ENCODE results near the gene C2CD4B. TPM values are rescaled to one million over a fixed set of nuclear protein-coding genes. Genes with fewer than 3 reads are reported as not detected.
A peak's percentile ranks its signal among the peaks of the same experiment; 100 is the strongest.

C2CD4B gene
- total RNA-seq, 1 experiment from 2014 or later, result 0.50 TPM

GRCh38 chr15:62164014-62164395, 1.1 kb downstream of the C2CD4B start:
- ChIA-PET POLR2A (no interaction called here), CTCF (interaction anchor here (0.7 kb wide), 1 partner anchor 34 kb away, joined by 3 read pairs; no protein-coding TSS in a partner anchor)
- Mint-ChIP-seq H3K27ac (ENCODE audit: unreplicated experiment) (no peak overlapping the region), H3K36me3 (ENCODE audit: insufficient read depth, unreplicated experiment) (peaks cover 11% of the 10 kb centered on the region), H3K27me3 (ENCODE audit: insufficient read depth, unreplicated experiment) (peaks cover 40% of the 10 kb centered on the region), H3K9me3 (ENCODE audit: unreplicated experiment) (no peaks in the 10 kb centered on the region), H3K4me1 (ENCODE audit: low read depth, unreplicated experiment) (peaks cover 10% of the 10 kb centered on the region), H3K4me3 (ENCODE audit: unreplicated experiment) (peak overlapping the region; percentile 38)
- H3K36me3 ChIP-seq (ENCODE audit: control insufficient read depth, insufficient read depth, low read length), result no peaks in the 10 kb centered on the region
- no peaks in the 10 kb centered on the region for H3K4me1 ChIP-seq
- H3K9me3 ChIP-seq, result no peaks in the 10 kb centered on the region
- no peaks in the 10 kb centered on the region; the same call in 1 of the 2 replicates for H3K27me3 ChIP-seq (replicated peaks; ENCODE audit: control insufficient read depth, insufficient read depth, low read length)
- DNase-seq, result peak in 1 of 2 experiments; percentile 10
- no TSS peak for BruUV-seq (replicated peaks)
- no peak for TF ChIP-seq CTCF (IDR thresholded peaks at IDR 0.05; ENCODE audit: insufficient read depth in 1 of 2, low read depth in 1 of 2, low read length in 1 of 2, severe bottlenecking in 1 of 2, unreplicated experiment in 1 of 2)
- intact Hi-C loops (cut with micrococcal nuclease; ENCODE audit: unreplicated experiment), result no loop called here
- peak overlapping the region; percentile 35 for H3K4me3 ChIP-seq (ENCODE audit: low read depth, low read length)

- POLR2A ChIA-PET, result no interaction called here
- H3K27me3 Mint-ChIP-seq (ENCODE audit: insufficient read depth, unreplicated experiment), result peaks cover 44% of the 10 kb centered on the region
- intact Hi-C loops (cut with micrococcal nuclease; ENCODE audit: unreplicated experiment), result no loop called here
- peak overlapping the region; percentile 38 for H3K4me3 Mint-ChIP-seq (ENCODE audit: unreplicated experiment)
- BruUV-seq (replicated peaks), result TSS peak; percentile 32
- H3K4me1 ChIP-seq, result no peaks in the 10 kb centered on the region
- no peak for TF ChIP-seq CTCF (IDR thresholded peaks at IDR 0.05; ENCODE audit: insufficient read depth in 1 of 2, low read depth in 1 of 2, low read length in 1 of 2, severe bottlenecking in 1 of 2, unreplicated experiment in 1 of 2)
- CTCF ChIA-PET, result no interaction called here
- no peaks in the 10 kb centered on the region for H3K36me3 ChIP-seq (ENCODE audit: control insufficient read depth, insufficient read depth, low read length)
- H3K36me3 Mint-ChIP-seq (ENCODE audit: insufficient read depth, unreplicated experiment), result peaks cover 11% of the 10 kb centered on the region
- peak overlapping the region; percentile 35 for H3K4me3 ChIP-seq (ENCODE audit: low read depth, low read length)
- H3K27ac Mint-ChIP-seq (ENCODE audit: unreplicated experiment), result no peak overlapping the region
- H3K4me1 Mint-ChIP-seq (ENCODE audit: low read depth, unreplicated experiment), result peaks cover 10% of the 10 kb centered on the region
- H3K9me3 Mint-ChIP-seq (ENCODE audit: unreplicated experiment), result peaks cover 1% of the 10 kb centered on the region
- H3K9me3 ChIP-seq, result no peaks in the 10 kb centered on the region
- peak in 1 of 2 experiments; percentile 5 for DNase-seq
- H3K27me3 ChIP-seq (replicated peaks; ENCODE audit: control insufficient read depth, insufficient read depth, low read length), result no peaks in the 10 kb centered on the region; the same call in 1 of the 2 replicates
These were observed 1.6 kb downstream of the C2CD4B start for GRCh38 chr15:62163397-62164013.

- no peak for DNase-seq
- H3K4me3 Mint-ChIP-seq (ENCODE audit: unreplicated experiment), result no peak overlapping the region
- ChIA-PET POLR2A (no interaction called here), CTCF (no interaction called here)
- H3K4me3 ChIP-seq (ENCODE audit: low read depth, low read length), result no peak overlapping the region
- no TSS peak for BruUV-seq (replicated peaks)
- H3K9me3 ChIP-seq, result no peaks in the 10 kb centered on the region
- peaks cover 10% of the 10 kb centered on the region for H3K9me3 Mint-ChIP-seq (ENCODE audit: unreplicated experiment)
- no peaks in the 10 kb centered on the region for H3K36me3 Mint-ChIP-seq (ENCODE audit: insufficient read depth, unreplicated experiment)
- intact Hi-C loops (cut with micrococcal nuclease; ENCODE audit: unreplicated experiment), result no loop called here
- H3K4me1 ChIP-seq, result no peaks in the 10 kb centered on the region
- TF ChIP-seq CTCF (IDR thresholded peaks at IDR 0.05; ENCODE audit: insufficient read depth in 1 of 2, low read depth in 1 of 2, low read length in 1 of 2, severe bottlenecking in 1 of 2, unreplicated experiment in 1 of 2), result no peak
- no peaks in the 10 kb centered on the region for H3K36me3 ChIP-seq (ENCODE audit: control insufficient read depth, insufficient read depth, low read length)
- no peaks in the 10 kb centered on the region for H3K27me3 ChIP-seq (replicated peaks; ENCODE audit: control insufficient read depth, insufficient read depth, low read length)
- peaks cover 9% of the 10 kb centered on the region for H3K27me3 Mint-ChIP-seq (ENCODE audit: insufficient read depth, unreplicated experiment)
- H3K4me1 Mint-ChIP-seq (ENCODE audit: low read depth, unreplicated experiment), result no peaks in the 10 kb centered on the region
- H3K27ac Mint-ChIP-seq (ENCODE audit: unreplicated experiment), result no peak overlapping the region
These were observed 11.9 kb downstream of the C2CD4B start for GRCh38 chr15:62153228-62153627.

Data from Caco-2 (cell line).